BLaER1 treated with 17β-estradiol and CSF1 and Interleukin-3, amounts not matched to agents 10 nM and 100 nM (cell line): ENCODE measurements around the gene PLCL2.
A peak's percentile ranks its signal among the peaks of the same experiment; 100 is the strongest.

Source experiments
- H3K27ac ChIP-seq, 11 experiments: shearing (Covaris generic); formaldehyde crosslinking; 2 replicates each; pipeline ENCODE4 v1.8.1; 2022
- H3K27me3 ChIP-seq, 11 experiments: shearing (Covaris generic); formaldehyde crosslinking; 2 replicates each; pipeline ENCODE4 v1.8.1; 2022
- H3K36me3 ChIP-seq, 11 experiments: shearing (Covaris generic); formaldehyde crosslinking; 2 replicates each; pipeline ENCODE4 v1.8.1; 2022
- H3K4me1 ChIP-seq, 10 experiments: shearing (Covaris generic); formaldehyde crosslinking; 2 replicates each; pipeline ENCODE4 v1.8.1; 2022
- H3K4me2 ChIP-seq, 11 experiments: shearing (Covaris generic); formaldehyde crosslinking; 2 replicates each; pipeline ENCODE4 v1.8.1; 2022
- H3K4me3 ChIP-seq, 10 experiments: shearing (Covaris generic); formaldehyde crosslinking; 2 replicates each; pipeline ENCODE4 v1.8.1; 2022
- H3K9ac ChIP-seq, 11 experiments: shearing (Covaris generic); formaldehyde crosslinking; 2 replicates each; pipeline ENCODE4 v1.8.1; 2022
- H3K9me3 ChIP-seq, 11 experiments: shearing (Covaris generic); formaldehyde crosslinking; replicated peaks in 1 of 11; 2 replicates each; pipeline ENCODE4 v1.8.1; 2022
- H4K20me1 ChIP-seq, 11 experiments: shearing (Covaris generic); formaldehyde crosslinking; 2 replicates each; pipeline ENCODE4 v1.8.1; 2022
- Cebpa-rat ChIP-seq, 11 experiments: shearing (Covaris generic); IDR thresholded peaks; 2 replicates each; pipeline ENCODE4 v1.8.1; 2022

PLCL2 gene

DNA sequence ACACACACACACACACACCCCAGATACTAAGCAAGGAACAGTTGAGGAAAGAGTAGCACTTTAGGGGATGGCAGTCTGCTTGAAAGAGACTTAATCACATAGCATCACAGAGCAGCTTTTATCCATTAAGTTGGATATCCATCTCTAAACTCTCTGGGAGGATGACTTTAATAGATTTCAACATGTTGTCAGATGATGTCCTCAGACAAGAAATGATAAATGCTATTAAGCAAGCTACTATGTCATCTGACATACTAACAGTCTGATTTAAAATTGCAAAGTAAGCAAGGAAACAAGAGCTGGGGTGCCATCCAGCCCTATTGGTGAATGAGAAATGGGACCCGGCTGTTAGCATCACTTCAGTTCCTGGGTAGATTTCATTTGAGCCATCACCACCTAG lies 136.9 kb downstream of the PLCL2 start:
- H4K20me1 ChIP-seq, result peaks cover 0 to 9% (median 0%) of the 10 kb centered on the region in 11 experiments; a peak in 2 of 22 replicates
- peaks cover 0 to 11% (median 6%) of the 10 kb centered on the region in 11 experiments; a peak in 7 of 22 replicates for H3K9me3 ChIP-seq
- H3K36me3 ChIP-seq, result peaks cover 4 to 67% (median 20%) of the 10 kb centered on the region in 11 experiments; a peak in 15 of 22 replicates
- H3K27me3 ChIP-seq, result no peaks in the 10 kb centered on the region
- H3K4me1 ChIP-seq, result peaks cover 0 to 12% (median 0%) of the 10 kb centered on the region in 10 experiments; a peak in 7 of 20 replicates
- H3K9ac ChIP-seq, result no peak overlapping the region
- no peak for TF ChIP-seq Cebpa-rat (IDR thresholded peaks at IDR 0.05)
- H3K4me3 ChIP-seq, result no peak overlapping the region
- no peak overlapping the region for H3K4me2 ChIP-seq
- H3K27ac ChIP-seq, result no peak overlapping the region

DNA sequence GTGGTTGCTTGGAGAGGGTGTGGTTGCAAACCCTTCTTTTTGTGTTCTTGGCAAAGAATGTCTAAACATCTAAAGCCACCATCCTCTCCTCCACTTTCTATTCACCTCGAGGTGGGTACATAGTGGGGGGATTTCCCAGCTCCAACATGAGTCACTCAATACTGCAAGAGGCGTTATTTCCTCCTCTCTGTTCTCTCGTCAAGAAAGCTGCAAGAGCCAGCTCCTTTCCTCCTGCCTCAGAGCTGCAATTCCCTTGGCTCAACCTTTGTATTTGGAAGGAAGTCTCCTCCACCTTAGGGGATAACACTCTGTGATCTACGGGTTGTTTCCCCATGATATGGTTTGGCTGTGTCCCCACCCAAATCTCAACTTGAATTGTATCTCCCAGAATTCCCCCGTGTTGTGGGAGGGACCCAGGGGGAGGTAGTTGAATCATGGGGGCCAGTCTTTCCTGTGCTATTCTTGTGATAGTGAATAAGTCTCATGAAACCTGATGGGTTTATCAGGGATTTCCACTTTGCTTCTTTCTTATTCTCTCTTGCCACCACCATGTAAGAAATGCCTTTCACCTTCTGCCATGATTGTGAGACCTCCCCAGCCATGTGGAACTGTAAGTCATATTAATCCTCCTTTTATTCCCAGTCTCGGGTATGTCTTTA lies 138.4 kb downstream of the PLCL2 start:
- H3K9me3 ChIP-seq, result peaks cover 0 to 11% (median 6%) of the 10 kb centered on the region in 11 experiments; a peak in 7 of 22 replicates
- peak overlapping the region in 3 of 11 experiments; percentile 15 to 51 (median 48); a peak in 4 of 22 replicates for H3K4me2 ChIP-seq
- H3K27ac ChIP-seq, result no peak overlapping the region
- H4K20me1 ChIP-seq, result peaks cover 0 to 9% (median 0%) of the 10 kb centered on the region in 11 experiments; a peak in 2 of 22 replicates
- peaks cover 4 to 54% (median 14%) of the 10 kb centered on the region in 11 experiments; a peak in 12 of 22 replicates for H3K36me3 ChIP-seq
- no peak overlapping the region for H3K9ac ChIP-seq
- H3K4me3 ChIP-seq, result no peak overlapping the region
- H3K4me1 ChIP-seq, result peaks cover 0 to 12% (median 0%) of the 10 kb centered on the region in 10 experiments; a peak in 7 of 20 replicates
- no peak for TF ChIP-seq Cebpa-rat (IDR thresholded peaks at IDR 0.05)
- no peaks in the 10 kb centered on the region for H3K27me3 ChIP-seq

DNA sequence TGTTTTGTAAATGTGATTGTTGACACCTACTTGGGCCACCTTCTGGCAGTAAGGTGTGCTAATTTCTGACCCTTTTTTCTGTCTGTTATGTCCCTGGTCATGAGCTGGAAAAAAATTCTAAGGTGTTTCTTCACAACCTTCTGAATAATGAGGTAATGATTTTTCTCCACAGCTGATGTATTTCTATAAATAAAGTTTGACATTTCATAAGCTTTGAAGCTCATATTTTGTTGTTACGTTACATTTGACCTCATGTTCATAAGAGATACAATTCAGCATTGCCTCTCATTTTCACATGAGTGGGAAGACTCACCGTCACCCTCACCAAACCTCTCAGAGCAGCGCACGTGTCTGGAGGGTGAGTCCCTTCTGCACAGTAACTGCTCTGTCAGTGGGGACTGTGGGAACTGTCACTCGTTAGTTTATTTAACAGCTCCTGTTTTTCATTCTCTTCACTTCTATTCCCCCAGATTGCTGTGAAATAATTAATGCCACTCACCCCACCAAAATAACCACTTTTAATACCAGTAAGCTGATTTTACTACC lies 140.9 kb downstream of the PLCL2 start:
- TF ChIP-seq Cebpa-rat (IDR thresholded peaks at IDR 0.05), result no peak
- Histone ChIP-seq H3K4me1 (peaks cover 0 to 12% (median 6%) of the 10 kb centered on the region in 10 experiments; a peak in 13 of 20 replicates), H3K9ac (no peak overlapping the region), H4K20me1 (peaks cover 0 to 9% (median 0%) of the 10 kb centered on the region in 11 experiments; a peak in 3 of 22 replicates), H3K27ac (no peak overlapping the region), H3K9me3 (peaks cover 0 to 11% (median 6%) of the 10 kb centered on the region in 11 experiments; a peak in 7 of 22 replicates), H3K36me3 (peaks cover 4 to 40% (median 16%) of the 10 kb centered on the region in 11 experiments; a peak in 12 of 22 replicates), H3K4me2 (no peak overlapping the region), H3K27me3 (no peaks in the 10 kb centered on the region), H3K4me3 (no peak overlapping the region)

DNA sequence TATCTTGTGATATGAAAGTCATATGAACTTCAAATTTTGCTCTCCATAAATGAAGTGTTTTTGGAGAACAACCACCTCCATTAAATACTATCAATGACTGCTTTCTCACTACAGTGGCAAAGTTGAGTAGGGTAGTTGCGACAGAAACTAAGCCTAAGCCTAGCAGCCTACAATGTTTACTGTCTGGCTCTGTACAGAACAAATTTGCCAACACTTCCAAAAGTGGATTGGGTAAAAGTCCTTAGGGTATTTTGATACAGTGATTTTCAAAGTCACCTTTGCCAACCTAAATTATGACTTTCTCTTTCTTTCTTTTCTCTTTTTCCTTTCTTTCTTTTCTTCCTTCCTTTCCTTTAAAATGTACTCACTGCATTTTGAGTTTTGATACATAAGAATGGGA lies 142.6 kb downstream of the PLCL2 start:
- Histone ChIP-seq H3K4me1 (peaks cover 0 to 15% (median 6%) of the 10 kb centered on the region in 10 experiments; a peak in 13 of 20 replicates), H3K4me3 (no peak overlapping the region), H3K36me3 (peaks cover 4 to 26% (median 15%) of the 10 kb centered on the region in 11 experiments; a peak in 12 of 22 replicates), H3K9ac (no peak overlapping the region), H4K20me1 (peaks cover 0 to 15% (median 6%) of the 10 kb centered on the region in 11 experiments; a peak in 5 of 22 replicates), H3K4me2 (no peak overlapping the region), H3K27me3 (no peaks in the 10 kb centered on the region), H3K9me3 (peaks cover 0 to 11% (median 6%) of the 10 kb centered on the region in 11 experiments; a peak in 7 of 22 replicates), H3K27ac (no peak overlapping the region)
- no peak for TF ChIP-seq Cebpa-rat (IDR thresholded peaks at IDR 0.05)

DNA sequence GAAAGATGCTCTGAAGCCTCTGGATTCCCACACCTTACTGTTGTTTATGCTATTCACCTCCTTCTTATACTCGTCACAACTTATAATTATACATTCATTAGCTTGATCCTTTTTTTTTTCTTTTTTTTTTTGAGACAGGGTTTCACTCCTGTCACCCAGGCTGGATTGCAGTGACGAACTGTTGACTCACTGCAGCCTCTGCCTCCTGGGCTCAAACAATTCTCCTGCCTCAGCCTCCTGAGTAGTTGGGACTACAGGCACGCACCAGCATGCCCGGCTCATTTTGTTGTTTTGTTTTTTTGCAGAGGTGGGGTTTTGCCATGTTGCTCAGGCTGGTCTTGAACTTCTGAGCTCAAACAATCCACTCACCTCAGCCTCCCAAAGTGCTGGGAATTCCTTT lies 143.6 kb downstream of the PLCL2 start:
- Histone ChIP-seq H3K36me3 (peaks cover 0 to 19% (median 7%) of the 10 kb centered on the region in 11 experiments; a peak in 8 of 22 replicates), H3K9ac (no peak overlapping the region), H3K4me2 (no peak overlapping the region), H3K27me3 (no peaks in the 10 kb centered on the region), H3K4me3 (no peak overlapping the region), H3K27ac (no peak overlapping the region), H4K20me1 (peaks cover 0 to 19% (median 6%) of the 10 kb centered on the region in 11 experiments; a peak in 5 of 22 replicates), H3K4me1 (peaks cover 0 to 9% (median 0%) of the 10 kb centered on the region in 10 experiments; a peak in 9 of 20 replicates), H3K9me3 (peaks cover 0 to 5% (median 0%) of the 10 kb centered on the region in 11 experiments; a peak in 1 of 22 replicates)
- TF ChIP-seq Cebpa-rat (IDR thresholded peaks at IDR 0.05), result no peak

DNA sequence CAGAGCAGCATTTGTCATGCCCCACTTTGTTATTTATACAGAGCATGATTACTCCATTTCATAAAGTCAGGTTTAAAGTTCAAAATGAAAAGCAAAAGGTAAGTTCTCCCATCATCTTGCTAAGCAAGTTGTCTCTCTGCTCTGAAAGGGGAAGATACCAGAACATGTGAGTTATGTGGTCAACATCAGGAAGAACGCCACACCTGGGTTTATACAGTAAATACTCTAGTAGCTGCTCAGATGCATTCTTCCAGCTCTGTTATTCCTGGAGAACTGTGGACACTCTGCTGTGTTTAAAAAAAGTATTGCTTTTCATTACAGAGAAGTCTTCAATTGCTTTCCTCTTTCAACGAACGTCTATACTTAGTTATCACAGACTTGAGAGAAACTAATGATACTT lies 145.7 kb downstream of the PLCL2 start:
- Histone ChIP-seq H3K36me3 (peaks cover 0 to 8% (median 0%) of the 10 kb centered on the region in 11 experiments; a peak in 1 of 22 replicates), H3K4me3 (no peak overlapping the region), H3K4me1 (peaks cover 0 to 13% (median 6%) of the 10 kb centered on the region in 10 experiments; a peak in 13 of 20 replicates), H3K27me3 (no peaks in the 10 kb centered on the region), H4K20me1 (peaks cover 0 to 29% (median 6%) of the 10 kb centered on the region in 11 experiments; a peak in 6 of 22 replicates), H3K9me3 (no peaks in the 10 kb centered on the region), H3K9ac (no peak overlapping the region), H3K27ac (no peak overlapping the region), H3K4me2 (no peak overlapping the region)
- TF ChIP-seq Cebpa-rat (IDR thresholded peaks at IDR 0.05), result no peak

DNA sequence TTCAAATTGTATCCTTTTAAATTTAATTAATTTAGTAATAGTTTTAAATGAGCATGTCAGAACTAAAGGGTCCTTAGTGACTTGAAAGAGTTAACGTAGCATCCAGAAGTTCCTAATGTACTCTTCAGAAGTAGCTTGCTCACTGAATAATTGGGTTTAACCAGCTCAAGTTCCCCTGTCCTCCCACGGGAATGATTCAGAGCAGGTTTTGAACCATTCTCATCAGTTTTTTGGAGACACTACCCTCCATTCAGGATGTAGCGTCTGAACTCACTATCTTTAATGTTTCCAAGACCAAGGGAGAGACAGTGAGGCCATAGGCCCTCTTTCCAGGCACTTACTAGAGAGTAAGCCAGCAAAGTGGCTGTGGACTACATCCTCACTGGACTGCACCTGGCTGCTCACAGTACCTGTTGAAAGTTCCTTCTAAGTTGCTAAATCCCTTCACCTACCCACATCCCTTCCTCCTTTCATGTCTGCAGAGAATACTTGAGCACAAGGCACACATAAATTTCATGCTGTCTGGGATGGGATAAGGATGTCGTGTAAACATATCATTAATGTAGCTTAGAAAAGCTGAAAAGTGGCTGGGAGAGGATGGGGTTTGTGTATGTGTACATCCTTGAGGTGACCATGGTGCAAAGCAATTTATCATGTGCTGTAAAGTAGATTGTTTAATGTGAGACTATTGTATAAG lies 146.3 kb downstream of the PLCL2 start:
- Histone ChIP-seq H3K9ac (no peak overlapping the region), H3K27ac (no peak overlapping the region), H3K4me1 (peaks cover 0 to 13% (median 6%) of the 10 kb centered on the region in 10 experiments; a peak in 13 of 20 replicates), H3K36me3 (peaks cover 0 to 8% (median 0%) of the 10 kb centered on the region in 11 experiments; a peak in 1 of 22 replicates), H3K9me3 (no peaks in the 10 kb centered on the region), H3K27me3 (no peaks in the 10 kb centered on the region), H4K20me1 (peaks cover 0 to 29% (median 6%) of the 10 kb centered on the region in 11 experiments; a peak in 7 of 22 replicates), H3K4me2 (no peak overlapping the region), H3K4me3 (no peak overlapping the region)
- TF ChIP-seq Cebpa-rat (IDR thresholded peaks at IDR 0.05), result no peak

DNA sequence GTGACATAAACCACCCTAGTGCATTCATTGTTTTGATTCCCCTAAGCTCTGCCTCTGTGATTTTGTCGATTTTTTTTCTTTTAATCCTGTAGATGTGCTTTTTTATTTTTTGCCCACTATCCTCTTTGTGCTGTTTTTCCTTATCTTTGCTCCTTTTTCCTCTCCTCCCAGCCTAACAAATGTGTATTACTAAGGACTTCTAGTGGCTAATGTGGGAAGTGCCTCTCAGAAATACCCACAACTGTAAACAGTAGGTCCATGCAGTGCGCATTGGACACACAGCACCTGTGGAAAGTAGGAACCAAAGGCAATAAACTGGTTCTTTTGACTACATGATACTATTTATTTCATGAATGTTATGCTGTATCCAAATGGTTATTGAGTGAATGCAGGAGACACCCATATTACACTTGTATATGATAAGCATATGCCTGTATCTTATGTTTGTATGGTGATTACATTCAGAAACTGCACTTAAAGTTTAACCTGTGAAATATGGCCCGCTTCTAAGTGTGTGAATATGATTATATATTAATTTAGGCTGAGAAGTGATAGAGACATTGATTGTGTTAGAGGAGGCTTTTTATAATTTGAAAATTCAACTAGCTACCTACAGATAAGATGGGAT lies 147.8 kb downstream of the PLCL2 start:
- no peaks in the 10 kb centered on the region for H3K27me3 ChIP-seq

More for the DNA sequence above, 147.8 kb downstream of the PLCL2 start:
- Histone ChIP-seq H3K36me3 (peaks cover 0 to 8% (median 0%) of the 10 kb centered on the region in 11 experiments; a peak in 1 of 22 replicates), H3K27ac (no peak overlapping the region), H4K20me1 (peaks cover 0 to 29% (median 6%) of the 10 kb centered on the region in 11 experiments; a peak in 7 of 22 replicates), H3K9me3 (no peaks in the 10 kb centered on the region), H3K4me3 (no peak overlapping the region), H3K4me2 (no peak overlapping the region), H3K9ac (no peak overlapping the region), H3K4me1 (peaks cover 0 to 13% (median 6%) of the 10 kb centered on the region in 10 experiments; a peak in 13 of 20 replicates)
- TF ChIP-seq Cebpa-rat (IDR thresholded peaks at IDR 0.05), result no peak
